SK-N-SH (cell line): ENCODE data around the gene LAMB1. TPM values are rescaled to one million over a fixed set of nuclear protein-coding genes. Genes with fewer than 3 reads are reported as not detected.

Experiments
- CTCF ChIA-PET: fragments of 300-600, 350-600 bp; formaldehyde crosslinking; extraction: SDS; loops from one replicate; lab custom pipeline; 2021; lab: Yijun Ruan, JAX
- POLR2A ChIA-PET: fragments of 350-600 bp; sonication (Branson Sonifier 250); formaldehyde crosslinking; extraction: SDS; loops from one replicate; lab custom pipeline; 2020; ENCODE audit warnings: antibody characterized with exemption, inconsistent platforms; lab: Yijun Ruan, JAX
- DNase-seq: peaks from one replicate; pipeline ENCODE4 v3.0.0; 2012
- H2AFZ ChIP-seq: fragments of 200-600 bp; sonication (generic); 2 replicates; pipeline ENCODE4 v1.8.1; 2016; ENCODE audit warnings: antibody characterized with exemption, mild to moderate bottlenecking, low read depth
- H3F3A ChIP-seq: fragments of 200-600 bp; sonication (generic); replicated peaks from 2 replicates; pipeline ENCODE3; 2016; ENCODE audit warnings: antibody characterized with exemption, mild to moderate bottlenecking; ENCODE audit not compliant: insufficient read depth
- H3K27ac ChIP-seq, 2 experiments: fragments of 200-500 bp in 1 of 2; fragments of 200-600 bp in 1 of 2; sonication (Bioruptor generic) in 1 of 2; sonication (generic), shearing (Covaris generic) in 1 of 2; 2 replicates each; pipeline versions ENCODE4 v1.5.1 to v1.6.1; 2014 to 2016; ENCODE audit warnings: low read depth in 2 of 2, inconsistent platforms in 1 of 2, low read length in 1 of 2, mild to moderate bottlenecking in 1 of 2, mixed read lengths in 1 of 2
- H3K27me3 ChIP-seq: fragments of 200-600 bp; sonication (generic), shearing (Covaris generic); 2 replicates; pipeline ENCODE4 v1.6.1; 2016; ENCODE audit warnings: mixed run types; ENCODE audit not compliant: insufficient read depth
- H3K36me3 ChIP-seq, 2 experiments: fragments of 200-500 bp in 1 of 2; fragments of 200-600 bp in 1 of 2; sonication (Bioruptor generic) in 1 of 2; sonication (generic) in 1 of 2; replicated peaks in 1 of 2; 2 replicates each; pipeline versions ENCODE3 to v1.5.1; 2014 to 2016; ENCODE audit warnings: low read length in 1 of 2, mild to moderate bottlenecking in 1 of 2; ENCODE audit not compliant: insufficient read depth in 2 of 2, control insufficient read depth in 1 of 2
- H3K4me1 ChIP-seq, 2 experiments: fragments of 200-500 bp in 1 of 2; fragments of 200-600 bp in 1 of 2; sonication (Bioruptor generic) in 1 of 2; sonication (generic), shearing (Covaris generic) in 1 of 2; 2 replicates each; pipeline versions ENCODE4 v1.5.1 to v1.6.1; 2014 to 2016; ENCODE audit warnings: low read depth in 1 of 2, low read length in 1 of 2, mixed run types in 1 of 2; ENCODE audit not compliant: insufficient read depth in 2 of 2, control insufficient read depth in 1 of 2
- H3K4me2 ChIP-seq: fragments of 200-600 bp; sonication (generic), shearing (Covaris generic); 2 replicates; pipeline ENCODE4 v1.6.1; 2017; ENCODE audit warnings: mixed run types
- H3K4me3 ChIP-seq, 2 experiments: fragments of 200-500 bp in 1 of 2; fragments of 200-600 bp in 1 of 2; sonication (Bioruptor generic) in 1 of 2; sonication (generic), shearing (Covaris generic) in 1 of 2; 2 replicates each; pipeline versions ENCODE4 v1.5.1 to v1.8.1; 2014 to 2016; ENCODE audit warnings: low read depth in 2 of 2, inconsistent platforms in 1 of 2, low read length in 1 of 2, mild to moderate bottlenecking in 1 of 2, mixed read lengths in 1 of 2, moderate library complexity in 1 of 2
- H3K79me2 ChIP-seq: fragments of 200-600 bp; sonication (generic); 2 replicates; pipeline ENCODE4 v1.8.1; 2017; ENCODE audit warnings: mild to moderate bottlenecking; ENCODE audit not compliant: insufficient read depth
- H3K9ac ChIP-seq: fragments of 200-600 bp; sonication (generic); 2 replicates; pipeline ENCODE4 v1.6.1; 2017; ENCODE audit warnings: mixed run types
- H3K9me2 ChIP-seq: fragments of 200-600 bp; sonication (generic); 2 replicates; pipeline ENCODE4 v1.6.1; 2017; ENCODE audit warnings: mixed run types
- H3K9me3 ChIP-seq: fragments of 200-600 bp; sonication (generic); 2 replicates; pipeline ENCODE4 v1.6.1; 2017; ENCODE audit warnings: mixed run types, mild to moderate bottlenecking, moderate library complexity
- H4K20me1 ChIP-seq: fragments of 200-600 bp; sonication (generic); 2 replicates; pipeline ENCODE4 v1.6.1; 2017; ENCODE audit warnings: mild to moderate bottlenecking, mixed run types; ENCODE audit not compliant: insufficient read depth
- CHD2 ChIP-seq: fragments of 150-350 bp; IDR thresholded peaks from 2 replicates; pipeline ENCODE4 v1.6.1; 2018; ENCODE audit warnings: low read length; ENCODE audit not compliant: partially characterized antibody
- EP300 ChIP-seq, 2 experiments: IDR thresholded peaks; 2 replicates each; pipeline versions ENCODE4 v1.4.0 to v1.6.1; 2012; ENCODE audit warnings: borderline replicate concordance in 1 of 2, low read depth in 1 of 2, low read length in 1 of 2
- FOSL2 ChIP-seq: IDR thresholded peaks from 2 replicates; pipeline ENCODE4 v1.4.0; 2012; ENCODE audit warnings: low read depth, mild to moderate bottlenecking, moderate library complexity, borderline replicate concordance
- FOXJ3 ChIP-seq: sonication (generic); formaldehyde crosslinking; IDR thresholded peaks from 2 replicates; pipeline ENCODE4 v1.5.1; 2020; ENCODE audit warnings: mild to moderate bottlenecking, missing genetic modification reagents
- GABPA ChIP-seq: IDR thresholded peaks from 2 replicates; pipeline ENCODE4 v1.4.0; 2012; ENCODE audit warnings: low read depth, mild to moderate bottlenecking
- GATA2 ChIP-seq: sonication (generic); formaldehyde crosslinking; IDR thresholded peaks from 2 replicates; pipeline ENCODE4 v1.5.0; 2020; ENCODE audit warnings: mild to moderate bottlenecking, missing genetic modification reagents
- MXI1 ChIP-seq: IDR thresholded peaks from 2 replicates; pipeline ENCODE4 v1.6.1; 2012; ENCODE audit warnings: mild to moderate bottlenecking, low read depth, low read length, improper control_type of control experiment
- RAD21 ChIP-seq: IDR thresholded peaks from 2 replicates; pipeline ENCODE4 v1.6.1; 2012; ENCODE audit warnings: mild to moderate bottlenecking, low read length
- RCOR1 ChIP-seq: fragments of 150-350 bp; IDR thresholded peaks from 2 replicates; pipeline ENCODE4 v1.6.1; 2017; ENCODE audit warnings: antibody characterized with exemption, low read length
- RXRA ChIP-seq: IDR thresholded peaks from 2 replicates; pipeline ENCODE4 v1.4.0; 2012; ENCODE audit warnings: low read depth, mild to moderate bottlenecking, borderline replicate concordance
- TAF1 ChIP-seq: IDR thresholded peaks from 2 replicates; pipeline ENCODE4 v1.6.1; 2012; ENCODE audit warnings: low read depth, mild to moderate bottlenecking, low read length, moderate library complexity, borderline replicate concordance
- YY1 ChIP-seq: IDR thresholded peaks from 2 replicates; pipeline ENCODE4 v1.4.0; 2012; ENCODE audit warnings: low read depth, mild to moderate bottlenecking
- WGBS: methylation state at CpG from one replicate; pipeline ENCODE4 v1.1.6; 2017; ENCODE audit warnings: low lambda C conversion rate; 5-methylcytosine and 5-hydroxymethylcytosine counted together
- polyA plus RNA-seq, 3 experiments: library from polyadenylated mRNA; depleted of rRNA; stranded (reverse); fragments of >200 nt; gene quantifications; 2 replicates each; pipeline ENCODE4 v1.2.3, GENCODE V29; 2012
- TF ChIP-seq, protein P1 (sequence below): fragments of 200-600 bp; sonication (generic); IDR thresholded peaks from 2 replicates; pipeline ENCODE4 v1.6.1; 2017; ENCODE audit warnings: antibody characterized with exemption, mild to moderate bottlenecking, moderate library complexity
- TF ChIP-seq, protein P2 (sequence below): IDR thresholded peaks from 2 replicates; pipeline ENCODE4 v1.4.0; 2012; ENCODE audit warnings: low read depth, borderline replicate concordance
- TF ChIP-seq, protein P3 (sequence below): IDR thresholded peaks from 2 replicates; pipeline ENCODE4; 2012

Gene LAMB1
- polyA plus RNA-seq, 1 of the 3 experiments (the other 2 are of a cell fraction) = 435 TPM

DNA sequence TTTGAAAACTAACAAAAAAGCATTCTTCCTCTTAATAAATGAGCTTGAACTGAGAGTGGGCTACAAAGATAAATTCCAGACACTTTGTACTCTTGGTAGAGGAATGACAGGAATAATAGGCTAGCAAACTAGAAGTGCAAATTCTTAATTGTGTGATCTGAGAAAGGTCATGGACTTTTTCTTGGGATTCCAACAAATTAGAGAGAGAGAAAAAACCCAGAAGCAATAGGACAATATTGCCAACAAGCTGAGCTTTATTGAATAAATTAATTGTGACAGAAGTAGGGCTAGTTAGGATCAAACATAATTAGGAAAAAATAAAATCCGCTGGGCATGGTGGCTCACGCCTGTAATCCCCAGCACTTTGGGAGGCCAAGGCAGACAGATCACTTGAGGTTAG is 41.4 kb upstream of the LAMB1 start:
- Histone ChIP-seq H3K4me1 (0 out of 4 replicates have a peak, but pooled peaks cover 0 to 7% of the 10 kb centered on the region in 2 experiments), H3K4me3 (no peak overlapping the region), H3K36me3 (no peaks in the 10 kb centered on the region), H3K9me2 (no peaks in the 10 kb centered on the region), H3K79me2 (no peaks in the 10 kb centered on the region), H3K9ac (no peak overlapping the region), H2AFZ (no peak overlapping the region), H3K27ac (no peak overlapping the region), H3K27me3 (no peaks in the 10 kb centered on the region), H4K20me1 (no peaks in the 10 kb centered on the region), H3F3A (no peaks in the 10 kb centered on the region), H3K4me2 (no peak overlapping the region), H3K9me3 (no peaks in the 10 kb centered on the region)
- DNase-seq = no peak
- TF ChIP-seq CHD2 (no peak), YY1 (no peak), MXI1 (no peak)
- TF ChIP-seq, protein P1, sequence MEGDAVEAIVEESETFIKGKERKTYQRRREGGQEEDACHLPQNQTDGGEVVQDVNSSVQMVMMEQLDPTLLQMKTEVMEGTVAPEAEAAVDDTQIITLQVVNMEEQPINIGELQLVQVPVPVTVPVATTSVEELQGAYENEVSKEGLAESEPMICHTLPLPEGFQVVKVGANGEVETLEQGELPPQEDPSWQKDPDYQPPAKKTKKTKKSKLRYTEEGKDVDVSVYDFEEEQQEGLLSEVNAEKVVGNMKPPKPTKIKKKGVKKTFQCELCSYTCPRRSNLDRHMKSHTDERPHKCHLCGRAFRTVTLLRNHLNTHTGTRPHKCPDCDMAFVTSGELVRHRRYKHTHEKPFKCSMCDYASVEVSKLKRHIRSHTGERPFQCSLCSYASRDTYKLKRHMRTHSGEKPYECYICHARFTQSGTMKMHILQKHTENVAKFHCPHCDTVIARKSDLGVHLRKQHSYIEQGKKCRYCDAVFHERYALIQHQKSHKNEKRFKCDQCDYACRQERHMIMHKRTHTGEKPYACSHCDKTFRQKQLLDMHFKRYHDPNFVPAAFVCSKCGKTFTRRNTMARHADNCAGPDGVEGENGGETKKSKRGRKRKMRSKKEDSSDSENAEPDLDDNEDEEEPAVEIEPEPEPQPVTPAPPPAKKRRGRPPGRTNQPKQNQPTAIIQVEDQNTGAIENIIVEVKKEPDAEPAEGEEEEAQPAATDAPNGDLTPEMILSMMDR = no peak
- 96% methylated on average over 2 of the region's 2 CpGs for WGBS
- ChIA-PET CTCF (interaction anchor here (1.3 to 1.8 kb wide), 3 partner anchors 10 to 43 kb away, joined by 4 to 6 read pairs (median 5); no protein-coding TSS in a partner anchor), POLR2A (no interaction called here)

DNA sequence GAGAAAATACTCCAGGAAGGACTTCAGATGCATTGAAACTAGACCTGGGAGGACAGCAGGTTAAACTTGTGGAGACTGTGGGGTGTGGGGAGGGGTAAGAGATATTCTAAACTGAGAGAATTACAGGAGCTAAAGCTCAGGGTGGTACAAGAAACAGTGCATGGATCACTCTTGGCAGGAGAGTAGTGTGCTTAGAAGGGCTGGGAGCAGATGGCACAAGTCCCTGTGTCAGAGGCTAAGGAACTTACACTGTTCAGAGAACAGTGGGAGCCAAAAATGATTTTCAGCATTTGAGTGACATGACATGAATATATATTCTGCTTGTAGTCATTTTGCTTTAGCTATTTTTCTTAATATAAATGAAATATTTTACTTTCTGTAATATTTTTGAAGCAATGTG is 36.0 kb upstream of the LAMB1 start:
- Histone ChIP-seq H3K36me3 (no peaks in the 10 kb centered on the region), H3K79me2 (no peaks in the 10 kb centered on the region), H3F3A (no peaks in the 10 kb centered on the region), H3K4me3 (no peak overlapping the region), H2AFZ (no peak overlapping the region), H3K27me3 (no peaks in the 10 kb centered on the region), H3K4me1 (peaks cover 0 to 2% of the 10 kb centered on the region in 2 experiments; a peak in 1 of 4 replicates), H4K20me1 (no peaks in the 10 kb centered on the region), H3K4me2 (no peak overlapping the region), H3K9me2 (no peaks in the 10 kb centered on the region), H3K9ac (no peak overlapping the region), H3K27ac (no peak overlapping the region), H3K9me3 (no peaks in the 10 kb centered on the region)
- DNase-seq = no peak
- TF ChIP-seq EP300 (IDR thresholded peaks at IDR 0.05; ENCODE audit: borderline replicate concordance in 1 of 2, low read depth in 1 of 2, low read length in 1 of 2) = no peak
- TF ChIP-seq RCOR1 = no peak
- TF ChIP-seq GATA2 = no peak
- no peak for TF ChIP-seq FOSL2
- no peak for TF ChIP-seq TAF1
- no peak for TF ChIP-seq RAD21
- TF ChIP-seq, protein P2, sequence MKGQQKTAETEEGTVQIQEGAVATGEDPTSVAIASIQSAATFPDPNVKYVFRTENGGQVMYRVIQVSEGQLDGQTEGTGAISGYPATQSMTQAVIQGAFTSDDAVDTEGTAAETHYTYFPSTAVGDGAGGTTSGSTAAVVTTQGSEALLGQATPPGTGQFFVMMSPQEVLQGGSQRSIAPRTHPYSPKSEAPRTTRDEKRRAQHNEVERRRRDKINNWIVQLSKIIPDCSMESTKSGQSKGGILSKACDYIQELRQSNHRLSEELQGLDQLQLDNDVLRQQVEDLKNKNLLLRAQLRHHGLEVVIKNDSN = no peak
- no peak for TF ChIP-seq GABPA
- no peak for TF ChIP-seq RXRA
- no peak for TF ChIP-seq FOXJ3 (CRISPR knock-in tag)
- TF ChIP-seq, protein P3, sequence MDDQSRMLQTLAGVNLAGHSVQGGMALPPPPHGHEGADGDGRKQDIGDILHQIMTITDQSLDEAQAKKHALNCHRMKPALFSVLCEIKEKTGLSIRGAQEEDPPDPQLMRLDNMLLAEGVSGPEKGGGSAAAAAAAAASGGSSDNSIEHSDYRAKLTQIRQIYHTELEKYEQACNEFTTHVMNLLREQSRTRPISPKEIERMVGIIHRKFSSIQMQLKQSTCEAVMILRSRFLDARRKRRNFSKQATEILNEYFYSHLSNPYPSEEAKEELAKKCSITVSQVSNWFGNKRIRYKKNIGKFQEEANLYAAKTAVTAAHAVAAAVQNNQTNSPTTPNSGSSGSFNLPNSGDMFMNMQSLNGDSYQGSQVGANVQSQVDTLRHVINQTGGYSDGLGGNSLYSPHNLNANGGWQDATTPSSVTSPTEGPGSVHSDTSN = no peak
- ChIA-PET CTCF (interaction anchor here (0.6 to 4.0 kb wide), 5 partner anchors 9 to 37 kb away, joined by 3 to 19 read pairs (median 4); no protein-coding TSS in a partner anchor), POLR2A (no interaction called here)
